ENCODE measurements around the gene PTPMT1.
"Not testable (repeated sequence)": the region's sequence is repeated elsewhere in the genome, so short reads cannot be mapped to it uniquely, and the experiment has no call there.

The PTPMT1 gene

DNA sequence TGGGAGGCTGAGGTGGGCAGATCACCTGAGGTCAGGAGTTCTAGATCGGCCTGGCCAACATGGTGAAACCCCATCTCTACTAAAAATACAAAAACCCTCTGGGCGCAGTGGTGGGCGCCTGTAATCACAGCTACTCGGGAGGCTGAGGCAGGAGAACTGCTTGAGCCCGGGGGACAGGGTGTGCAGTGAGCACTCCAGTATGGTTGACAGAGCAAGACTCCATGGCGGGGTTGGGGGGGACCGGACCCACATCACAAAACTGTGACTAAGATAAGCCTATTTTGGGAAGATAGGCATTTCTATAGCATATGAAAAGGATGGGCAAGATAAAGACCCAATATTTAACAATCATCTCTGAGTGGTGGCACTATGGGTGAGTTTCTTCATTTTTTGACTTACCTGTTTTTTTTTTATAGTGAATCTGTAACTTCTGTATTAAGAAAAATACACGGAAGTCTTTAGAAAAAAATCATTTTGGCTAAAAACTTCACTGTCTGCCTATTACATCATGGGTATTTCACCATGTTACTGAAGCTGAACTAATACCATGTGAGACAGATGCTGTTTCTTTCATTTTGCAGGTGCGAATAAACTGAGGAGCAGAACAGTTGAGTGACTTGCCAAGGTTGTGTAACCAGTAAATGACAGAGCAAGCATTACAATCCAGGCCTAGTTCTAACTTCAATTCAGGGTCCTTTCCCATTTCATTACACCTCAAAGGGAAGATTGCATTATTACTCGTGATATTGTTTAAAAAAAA, 14.9 kb upstream of the PTPMT1 start:
- no peak for DNase-seq

DNA sequence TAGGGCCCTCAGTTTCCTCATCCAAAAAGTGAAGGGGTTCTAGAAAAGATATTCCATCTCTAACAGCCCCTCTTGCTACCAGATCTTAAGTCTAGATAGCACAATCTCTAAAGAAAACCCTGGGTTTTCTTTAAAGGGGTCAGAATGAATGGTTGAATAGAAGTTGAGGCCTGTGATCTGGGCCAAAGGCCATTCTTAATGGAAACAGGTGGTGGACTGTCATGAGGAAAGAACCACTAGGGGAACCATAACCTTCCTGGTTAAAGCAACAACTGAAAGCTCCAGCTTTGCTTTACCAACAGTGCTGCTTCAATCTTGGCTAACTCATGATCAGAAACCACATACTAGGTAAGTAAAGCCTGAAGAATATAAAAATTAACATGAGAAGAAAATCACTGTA, 14.3 kb upstream of the PTPMT1 start:
- no peak for DNase-seq

- DNase-seq: peak; percentile 12
These were observed 13.3 kb upstream of the PTPMT1 start for GRCh38 chr11:47552056-47552565.

- peak; percentile 80 for DNase-seq
These were observed 12.6 kb upstream of the PTPMT1 start, which contains the start of gene CELF1 for GRCh38 chr11:47552566-47553405. TSS of gene CELF1 (minus strand) at chr11:47553132. CDS start at chr11:47499523, 53,609 bp downstream.

DNA sequence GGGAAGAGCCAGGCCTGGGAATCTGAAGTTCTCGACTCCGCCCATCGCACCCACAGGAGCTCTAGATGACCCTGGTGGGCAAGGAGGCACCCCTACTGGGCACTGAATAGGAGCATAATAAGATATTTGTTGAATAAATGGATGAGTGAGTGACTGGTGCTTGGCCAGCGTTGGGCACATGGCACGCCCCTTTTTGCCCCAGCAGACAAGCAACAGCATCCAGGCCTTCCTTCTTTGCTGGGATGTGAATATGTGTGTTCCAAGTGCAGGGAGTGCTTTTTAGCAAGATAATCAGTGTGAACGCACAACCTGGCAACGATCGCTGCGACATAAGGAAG, 12.0 kb upstream of the PTPMT1 start:
- DNase-seq: no peak

DNA sequence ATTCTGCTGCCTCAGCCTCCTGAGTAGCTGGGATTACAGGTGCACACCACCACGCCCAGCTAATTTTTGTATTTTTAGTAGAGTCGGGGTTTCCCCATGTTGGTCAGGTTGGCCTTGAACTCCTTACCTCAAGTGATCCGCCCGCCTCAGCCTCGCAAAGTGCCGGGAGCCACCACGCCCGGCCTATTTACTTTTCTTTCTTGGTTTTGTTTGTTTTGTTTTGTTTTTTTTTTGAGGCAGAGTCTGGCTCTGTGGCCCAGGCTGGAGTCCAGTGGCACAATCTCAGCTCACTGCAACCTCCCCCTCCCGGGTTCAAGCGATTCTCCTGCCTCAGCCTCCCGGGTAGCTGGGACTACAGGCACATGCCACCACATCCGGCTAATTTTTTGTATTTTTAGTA, 8.4 kb upstream of the PTPMT1 start:
- not testable (repeated sequence) for DNase-seq

DNA sequence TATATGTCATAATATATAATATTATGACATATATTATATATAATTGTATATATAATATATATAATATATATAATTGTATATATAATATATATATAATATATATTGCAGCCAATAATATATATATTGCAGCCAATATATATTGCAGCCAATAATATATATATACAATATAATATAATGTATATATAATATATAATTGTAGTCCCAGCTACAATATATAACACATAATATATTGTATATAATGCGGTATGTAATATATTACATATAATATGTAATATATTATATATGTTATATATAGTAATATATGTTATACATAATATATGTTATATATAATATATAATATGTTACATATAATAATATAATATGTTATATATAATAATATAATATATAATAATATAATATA, 6.7 kb upstream of the PTPMT1 start:
- DNase-seq: no peak

DNA sequence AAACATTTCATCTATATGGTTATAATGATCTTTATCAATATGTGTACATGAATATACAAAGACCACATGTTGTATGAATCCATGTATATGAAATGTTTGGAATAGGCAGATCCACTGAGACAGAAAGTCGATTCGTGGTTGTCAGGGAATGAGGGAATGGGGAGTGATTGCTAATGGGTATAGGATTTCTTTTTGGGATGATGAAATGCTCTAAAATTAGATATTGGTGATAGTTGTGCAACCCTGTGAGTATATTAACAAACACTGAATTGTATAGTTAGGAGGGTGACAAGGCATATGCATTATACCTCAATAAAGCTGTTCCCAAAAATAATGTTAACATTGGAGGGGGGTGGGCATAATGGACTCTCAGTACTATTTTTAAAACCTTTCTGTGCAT, 5.0 kb upstream of the PTPMT1 start:
- no peak for DNase-seq

- DNase-seq: not testable (repeated sequence)
These were observed 3.0 kb upstream of the PTPMT1 start for GRCh38 chr11:47562393-47562792.

DNA sequence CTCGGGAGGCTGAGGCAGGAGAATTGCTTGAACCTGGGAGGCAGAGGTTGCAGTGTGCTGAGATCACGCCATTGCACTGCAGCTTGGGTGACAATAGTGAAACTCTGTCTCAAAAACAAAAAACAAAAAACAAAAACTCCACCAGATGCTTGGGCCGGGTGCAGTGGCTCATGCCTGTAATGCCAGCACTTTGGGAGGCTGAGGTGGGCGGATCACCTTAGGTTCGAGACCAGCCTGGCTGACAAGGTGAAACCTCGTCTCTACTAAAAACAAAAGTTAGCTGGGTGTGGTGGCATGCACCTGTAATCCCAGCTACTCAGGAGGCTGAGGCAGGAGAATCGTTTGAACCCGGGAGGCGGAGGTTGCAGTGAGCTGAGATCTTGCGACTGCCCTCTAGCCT, 1.0 kb upstream of the PTPMT1 start:
- DNase-seq: not testable (repeated sequence)

GRCh38 chr11:47564933-47565339, 463 bp upstream of the PTPMT1 start:
- DNase-seq: no peak

GRCh38 chr11:47566149-47566698, 825 bp downstream of the PTPMT1 start:
- no peak for DNase-seq

DNA sequence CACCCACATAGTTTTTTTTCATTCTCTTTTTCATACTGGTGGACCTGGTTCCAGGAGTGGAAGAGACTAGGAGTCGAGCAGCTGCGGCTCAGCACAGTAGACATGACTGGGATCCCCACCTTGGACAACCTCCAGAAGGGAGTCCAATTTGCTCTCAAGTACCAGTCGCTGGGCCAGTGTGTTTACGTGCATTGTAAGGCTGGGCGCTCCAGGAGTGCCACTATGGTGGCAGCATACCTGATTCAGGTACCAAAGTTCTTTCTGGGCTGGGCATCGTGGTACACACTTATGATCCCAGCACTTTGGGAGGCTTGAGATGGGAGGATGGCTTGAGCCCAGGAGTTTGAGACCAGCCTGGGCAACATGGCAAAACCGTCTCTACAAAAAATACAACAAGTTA, 4.2 kb downstream of the PTPMT1 start:
- no peak for DNase-seq

GRCh38 chr11:47570651-47571356, 5.4 kb downstream of the PTPMT1 start:
- no peak for DNase-seq

- DNase-seq: no peak
These were observed 5.9 kb downstream of the PTPMT1 start for GRCh38 chr11:47571357-47571729.

DNA sequence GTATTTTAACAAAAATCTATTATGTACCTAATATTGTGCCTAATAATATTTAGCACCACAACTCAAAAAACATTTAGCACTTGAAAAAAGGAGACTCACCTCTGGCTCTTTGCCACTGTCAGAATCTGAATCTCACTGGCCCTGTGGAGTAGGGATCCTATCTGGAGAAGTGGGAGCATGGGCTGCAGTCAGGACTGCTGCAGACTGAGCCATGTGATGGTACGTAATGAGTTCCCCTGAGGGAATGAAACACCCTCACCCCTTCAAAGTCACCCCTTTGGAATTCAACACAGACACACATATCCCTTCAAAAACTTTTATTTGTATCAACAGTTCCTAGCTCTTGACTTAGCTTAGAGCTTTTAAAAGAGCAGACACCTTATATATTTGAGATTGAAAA, 6.5 kb downstream of the PTPMT1 start:
- no peak for DNase-seq

DNA sequence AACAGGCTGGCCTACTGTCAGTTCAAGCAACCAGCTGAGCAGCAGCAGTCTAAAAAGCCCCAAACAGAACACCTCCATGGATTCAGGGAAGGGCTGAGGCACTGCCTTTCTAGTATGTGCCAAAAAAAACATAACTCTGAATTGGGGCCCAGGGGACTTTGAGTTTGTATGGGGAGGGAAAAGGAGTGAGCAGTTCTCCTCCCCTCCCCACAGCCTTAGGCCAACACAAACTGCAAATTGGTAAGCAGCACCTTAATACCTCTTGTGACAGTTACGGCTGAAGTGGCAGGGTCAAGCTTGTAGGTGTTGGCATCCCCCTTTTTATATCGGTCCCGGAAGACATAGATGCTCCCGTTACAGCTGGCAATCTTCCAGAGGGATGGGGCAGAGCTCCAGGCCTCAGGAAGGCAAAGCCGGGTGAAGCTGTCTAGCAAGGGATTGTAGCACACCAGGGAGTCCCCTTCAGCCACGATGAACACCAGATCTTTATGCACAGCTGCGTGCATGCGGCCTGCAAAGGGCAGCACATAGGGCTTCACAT, 7.4 kb downstream of the PTPMT1 start:
- no peak for DNase-seq

DNA sequence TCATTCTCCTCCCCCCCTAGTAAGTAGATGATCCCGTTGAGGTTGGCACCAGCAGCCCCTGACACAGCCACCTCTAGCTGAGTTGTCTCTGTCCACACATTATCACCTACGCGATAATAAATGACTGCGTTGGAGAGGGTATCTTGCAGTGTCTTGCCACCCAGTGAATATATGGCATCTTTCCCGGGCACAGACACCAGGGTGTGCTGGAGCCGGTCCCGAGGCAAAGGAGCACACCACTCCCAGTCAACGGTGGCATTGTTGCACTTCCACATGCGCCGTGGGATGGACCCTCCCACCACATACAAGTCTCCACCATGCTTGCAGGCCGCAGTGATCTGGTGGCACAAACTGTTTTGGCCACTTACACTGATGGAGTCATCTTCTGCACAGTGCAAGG, 7.9 kb downstream of the PTPMT1 start:
- DNase-seq: no peak

- DNase-seq: no peak
These were observed 12.2 kb downstream of the PTPMT1 start for GRCh38 chr11:47577460-47578041.

- peak; percentile 84 for DNase-seq
These were observed 13.4 kb downstream of the PTPMT1 start, which contains the start of the genes KBTBD4 and NDUFS3 for GRCh38 chr11:47578524-47579494. TSS of gene KBTBD4 (minus strand) at chr11:47578970. CDS start at chr11:47578951, 19 bp downstream. TSS of gene NDUFS3 (plus strand) at chr11:47579074. CDS start at chr11:47579092, 18 bp downstream.

- no peak for DNase-seq
These were observed 18.4 kb downstream of the PTPMT1 start for GRCh38 chr11:47583844-47584243.

Data from NCI-H2107 (cell line).